ENCODE results near the gene HSPA8.

HSPA8 gene

DNA sequence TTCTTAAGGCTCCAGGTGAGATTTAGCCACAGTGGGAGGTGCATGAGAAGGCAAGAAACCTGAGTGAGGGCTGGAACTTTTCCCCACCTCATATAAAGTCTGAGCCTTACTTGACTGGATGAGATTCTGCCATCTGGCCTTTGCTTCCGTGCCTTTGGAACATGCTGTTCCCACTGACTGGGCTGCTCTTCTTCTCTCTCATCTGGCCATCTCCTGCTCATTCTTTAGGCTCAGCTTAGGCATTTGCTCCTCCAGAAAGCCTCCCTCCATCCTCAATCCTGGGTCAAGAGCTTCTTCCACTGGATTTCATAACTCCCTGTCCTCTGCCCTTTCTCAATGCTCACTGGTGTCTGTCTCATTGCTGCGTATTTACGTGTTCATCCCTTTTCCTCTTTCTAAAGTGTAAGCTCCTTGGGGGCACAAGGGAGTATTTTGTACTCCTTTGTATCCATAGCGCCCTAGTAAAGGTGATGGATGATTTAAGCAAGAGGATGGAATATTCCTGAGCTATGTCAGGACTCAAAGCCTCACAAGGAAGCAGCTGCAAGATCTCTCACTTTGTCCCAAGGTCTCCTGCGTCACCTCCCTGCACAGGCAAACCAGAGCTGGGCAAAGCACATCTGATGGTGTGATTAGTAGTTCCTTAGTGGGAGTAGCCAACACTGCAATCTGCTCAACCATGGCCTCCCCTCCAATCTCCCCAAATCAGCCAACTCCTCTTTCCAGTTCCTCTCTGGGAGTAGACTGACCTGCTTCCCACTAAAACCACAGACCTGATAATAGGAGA is 15.3 kb downstream of the HSPA8 start:
- no peak for FAIRE-seq

DNA sequence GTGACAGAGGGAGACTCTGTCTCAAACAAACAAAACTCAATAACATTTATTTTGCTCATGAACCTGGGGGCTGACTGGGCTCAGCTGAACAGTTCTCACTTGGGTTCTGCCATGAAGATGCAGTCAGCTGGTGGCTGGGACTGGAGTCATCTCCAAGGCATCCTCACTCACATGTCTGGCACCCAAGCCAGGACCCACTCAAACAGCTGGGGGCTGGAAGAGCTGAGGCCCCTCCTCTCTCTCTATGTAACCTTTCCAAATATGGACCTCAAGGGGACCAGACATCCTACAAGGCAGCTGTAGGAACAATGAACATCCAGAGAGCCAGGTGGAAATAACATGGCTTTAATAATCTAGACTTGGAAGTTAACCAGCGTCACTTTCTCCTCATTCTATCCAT is 16.8 kb downstream of the HSPA8 start:
- no peak for FAIRE-seq

DNA sequence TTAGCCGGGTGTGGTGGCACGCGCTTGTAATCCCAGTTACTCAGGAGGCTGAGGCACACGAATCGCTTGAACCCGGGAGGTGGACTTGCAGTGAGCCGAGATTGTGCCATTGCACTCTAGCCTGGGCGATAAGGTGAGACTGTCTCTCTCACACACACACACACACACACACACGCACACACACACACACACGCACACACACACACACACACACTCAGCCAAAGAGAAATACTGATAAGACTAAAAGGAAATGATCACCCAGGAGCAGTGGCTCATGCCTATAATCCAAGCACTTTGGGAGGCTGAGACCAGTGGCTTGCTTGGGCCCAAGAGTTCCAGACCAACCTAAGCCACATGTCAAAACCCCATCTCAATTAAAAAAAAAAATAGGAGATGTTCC is 20.8 kb downstream of the HSPA8 start:
- FAIRE-seq, result no peak

DNA sequence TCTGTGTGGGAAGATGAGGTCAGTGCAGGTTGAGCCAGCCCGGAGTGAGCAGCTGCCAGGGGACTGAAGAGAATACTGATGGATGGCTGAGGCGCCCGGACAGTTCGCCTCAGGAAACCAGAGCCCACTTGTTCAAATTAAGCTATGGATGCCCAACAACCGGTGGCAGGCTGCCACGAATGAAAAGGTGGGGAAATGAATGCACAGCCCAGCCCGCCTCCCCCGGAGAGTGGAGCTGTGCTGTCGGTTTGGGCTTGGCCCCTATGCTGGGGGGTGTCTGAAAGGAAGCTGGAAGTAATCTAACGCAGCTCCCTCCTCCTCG is 21.9 kb downstream of the HSPA8 start:
- FAIRE-seq, result no peak

DNA sequence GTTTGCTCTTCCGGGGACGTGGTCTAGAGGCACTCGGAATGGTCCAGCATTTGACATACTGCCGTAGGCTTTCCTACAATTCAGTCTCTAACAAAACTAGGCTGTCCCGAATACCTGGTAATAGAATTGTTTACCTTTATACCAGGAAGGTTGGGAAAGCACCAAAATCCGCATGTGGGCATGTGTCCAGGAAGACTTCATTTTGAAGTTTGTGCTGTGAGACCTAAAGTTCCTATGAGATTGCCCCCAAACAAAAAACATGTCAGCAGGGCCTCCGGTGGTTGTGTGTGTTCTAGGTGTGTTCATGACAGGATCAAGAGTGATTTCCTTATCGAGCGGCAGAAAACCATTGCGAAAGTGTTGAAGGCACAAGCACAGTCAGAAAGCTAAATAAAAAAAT is 26.1 kb downstream of the HSPA8 start:
- no peak for FAIRE-seq

DNA sequence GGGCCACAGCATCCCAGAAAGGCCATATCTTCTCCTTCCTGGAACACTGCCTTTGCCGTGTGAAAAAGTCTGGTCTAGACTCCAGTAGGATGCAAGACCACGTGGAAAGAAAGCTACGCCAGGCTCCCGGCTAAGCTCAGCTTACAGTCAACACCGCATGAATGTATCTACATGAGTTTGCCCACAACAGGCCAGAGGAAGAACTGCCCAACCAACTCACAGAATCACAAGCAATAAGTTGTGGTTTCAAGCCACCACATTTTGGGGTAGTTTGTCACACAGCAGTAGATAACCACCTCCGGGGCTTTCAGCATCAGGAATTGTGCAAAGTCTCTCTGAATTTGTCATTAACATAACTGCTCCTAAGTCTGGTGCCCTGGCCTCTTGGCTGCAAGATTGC is 27.3 kb downstream of the HSPA8 start:
- no peak for FAIRE-seq

DNA sequence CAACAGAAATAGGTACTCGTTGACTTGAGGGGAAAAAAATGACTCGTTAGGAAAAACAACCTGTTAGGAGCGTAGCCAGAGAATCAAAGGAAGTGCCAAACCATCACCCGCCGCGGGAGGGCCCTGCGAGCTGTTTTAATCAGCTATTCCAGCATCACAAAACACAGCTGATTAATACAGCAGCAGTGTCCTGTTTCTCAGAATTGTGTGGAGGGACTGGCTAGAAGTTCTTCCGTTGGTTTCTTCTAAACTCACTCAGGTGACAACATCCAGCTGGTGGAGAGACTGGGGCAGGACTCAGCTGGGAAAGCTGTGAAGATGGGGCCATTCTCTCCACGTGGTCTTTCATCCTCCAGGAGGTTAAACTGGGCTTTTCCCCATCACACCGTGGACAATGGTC is 28.0 kb downstream of the HSPA8 start:
- no peak for FAIRE-seq

DNA sequence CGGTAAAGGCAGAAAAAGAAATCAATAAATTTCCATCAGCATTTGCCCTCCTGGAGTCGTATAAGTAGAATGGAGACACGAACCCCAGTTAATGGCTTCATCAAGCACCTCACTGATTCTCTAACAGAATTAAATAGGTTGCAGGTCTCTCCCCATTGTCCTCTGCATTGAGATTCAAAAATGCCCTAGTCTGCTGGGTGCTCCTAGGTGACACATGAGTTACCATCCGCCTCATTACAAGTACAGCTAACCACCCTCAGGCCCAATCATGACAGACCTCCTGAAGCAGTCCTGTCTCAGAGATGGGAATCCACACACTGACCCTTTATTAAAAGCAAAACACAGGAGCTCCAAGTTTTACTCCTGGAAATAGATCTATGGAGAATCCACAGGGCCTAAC is 31.4 kb downstream of the HSPA8 start:
- FAIRE-seq, result no peak

DNA sequence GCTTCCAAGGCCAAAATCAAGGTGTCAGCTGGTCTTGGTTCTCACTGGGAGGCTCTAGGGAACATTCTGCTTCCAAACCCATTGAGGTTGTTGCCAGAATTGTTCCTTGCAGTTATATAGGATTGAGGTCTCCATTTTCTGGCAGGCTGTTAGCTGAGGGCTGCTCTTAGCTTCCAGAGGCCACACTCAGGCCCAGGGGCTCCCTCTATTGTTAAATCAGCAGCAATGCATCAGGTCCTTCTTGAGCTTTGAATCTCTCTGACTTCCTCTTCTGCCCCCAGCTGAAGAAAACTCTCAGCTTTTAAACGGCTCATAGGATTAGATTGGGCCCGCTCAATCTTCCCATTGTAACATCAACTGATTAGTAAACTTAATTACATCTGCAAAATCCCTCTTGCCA is 41.0 kb downstream of the HSPA8 start:
- FAIRE-seq, result no peak

DNA sequence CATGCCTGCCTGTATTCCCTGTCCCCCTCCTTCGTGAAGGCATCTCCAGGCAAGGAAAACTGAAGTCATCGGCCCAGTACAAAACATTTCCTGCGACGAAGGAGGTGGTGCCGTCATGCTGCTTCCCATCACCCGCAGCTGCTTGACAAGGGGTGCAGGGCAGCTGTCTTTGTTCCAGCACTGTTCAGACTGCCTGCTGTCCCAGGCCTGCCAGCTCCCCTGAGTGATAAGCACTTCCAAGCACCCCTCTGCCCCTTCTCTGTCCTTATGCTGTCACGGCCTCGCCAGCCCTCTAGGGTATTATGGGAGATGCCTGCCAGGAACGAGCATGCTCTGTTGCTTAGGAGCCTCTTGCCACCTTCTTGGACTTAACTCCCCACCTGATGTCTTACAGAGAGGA is 43.2 kb downstream of the HSPA8 start:
- FAIRE-seq, result no peak

DNA sequence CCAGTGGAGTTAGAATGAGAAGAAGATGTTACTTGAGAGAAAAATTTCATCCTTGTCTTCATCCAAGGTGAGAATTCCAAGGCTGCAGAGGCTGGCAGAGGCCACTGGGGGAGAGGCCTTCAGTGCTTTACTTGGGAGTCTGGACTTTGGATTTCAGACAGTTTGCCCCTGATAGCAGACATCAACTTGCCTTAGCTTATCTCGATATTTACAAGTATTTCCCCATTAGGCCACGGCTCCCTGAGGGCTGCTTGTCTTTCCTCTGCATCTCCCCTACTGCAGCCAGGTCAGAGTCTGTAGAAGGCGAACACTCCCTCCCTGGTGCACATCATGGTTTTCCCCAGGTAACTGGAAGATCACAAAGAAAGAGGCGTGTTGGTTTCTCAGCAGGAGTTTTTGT is 50.4 kb downstream of the HSPA8 start:
- FAIRE-seq, result no peak
